Middle frontal gyrus (tissue), 1 donor: ENCODE results near the gene DDX47.
"Not testable (repeated sequence)": the region's sequence is repeated elsewhere in the genome, so short reads cannot be mapped to it uniquely, and the experiment has no call there.

Experiments
- DNase-seq: peaks from one replicate; pipeline ENCODE4 v3.0.0-alpha.2; 2015; ENCODE audit warnings: low spot score; ENCODE audit errors: extremely low spot score

The DDX47 gene

GRCh38 chr12:12871587-12872138 lies 58.5 kb downstream of the DDX47 start:
- DNase-seq = no peak

DNA sequence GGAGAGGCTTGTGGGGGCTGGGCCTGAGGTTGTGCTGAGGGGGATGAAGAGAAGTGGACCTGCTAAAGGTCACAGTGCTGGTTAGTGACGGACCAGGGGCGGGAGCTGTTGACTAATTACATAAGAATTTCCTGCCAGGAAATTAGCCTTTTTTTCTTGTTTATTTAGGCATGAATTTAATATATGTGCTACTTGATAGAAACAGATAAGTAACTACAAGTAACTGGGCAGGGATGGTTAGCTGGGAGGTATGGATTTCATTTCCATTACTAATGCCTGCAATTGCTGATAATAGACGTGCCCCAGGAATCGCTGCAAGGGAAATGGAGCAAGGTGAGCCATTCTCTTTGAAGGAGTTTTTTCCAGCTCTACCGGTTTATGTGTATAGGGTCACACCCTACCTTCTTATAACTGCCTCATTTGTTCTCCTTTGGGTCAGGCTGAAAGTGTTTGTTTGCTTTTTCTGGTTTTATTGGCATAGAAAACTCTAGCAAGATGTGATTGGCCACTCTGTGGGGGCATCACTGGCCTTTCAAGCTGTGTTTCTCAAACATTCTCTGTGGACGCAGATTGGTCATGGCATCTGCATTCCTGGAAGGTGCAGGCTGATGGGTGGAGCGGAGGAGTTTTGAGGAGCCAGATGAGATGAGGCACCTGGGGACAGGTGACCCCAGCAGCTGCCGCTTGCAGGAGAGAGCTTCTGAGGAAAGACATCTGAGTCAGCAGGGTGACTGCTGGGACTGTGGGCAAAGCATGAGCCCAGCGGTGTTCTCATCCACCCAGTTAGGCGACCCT lies 59.2 kb downstream of the DDX47 start:
- DNase-seq = no peak

GRCh38 chr12:12872934-12873275 lies 59.8 kb downstream of the DDX47 start:
- DNase-seq = no peak

GRCh38 chr12:12874029-12874428 lies 60.9 kb downstream of the DDX47 start:
- no peak for DNase-seq

DNA sequence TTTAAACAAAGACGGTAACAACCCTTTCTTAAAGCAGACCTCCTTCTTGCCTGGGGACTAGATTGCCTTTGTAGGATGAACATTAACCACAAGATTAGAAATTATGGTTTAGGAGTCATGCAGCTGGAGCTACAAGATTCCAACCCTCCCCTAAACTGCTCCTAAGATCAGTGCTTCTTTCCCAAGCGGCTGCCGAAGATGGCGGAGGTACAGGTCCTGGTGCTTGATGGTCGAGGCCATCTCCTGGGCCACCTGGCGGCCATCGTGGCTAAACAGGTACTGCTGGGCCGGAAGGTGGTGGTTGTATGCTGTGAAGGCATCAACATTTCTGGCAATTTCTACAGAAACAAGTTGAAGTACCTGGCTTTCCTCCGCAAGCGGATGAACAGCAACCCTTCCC lies 62.2 kb downstream of the DDX47 start:
- not testable (repeated sequence) for DNase-seq

DNA sequence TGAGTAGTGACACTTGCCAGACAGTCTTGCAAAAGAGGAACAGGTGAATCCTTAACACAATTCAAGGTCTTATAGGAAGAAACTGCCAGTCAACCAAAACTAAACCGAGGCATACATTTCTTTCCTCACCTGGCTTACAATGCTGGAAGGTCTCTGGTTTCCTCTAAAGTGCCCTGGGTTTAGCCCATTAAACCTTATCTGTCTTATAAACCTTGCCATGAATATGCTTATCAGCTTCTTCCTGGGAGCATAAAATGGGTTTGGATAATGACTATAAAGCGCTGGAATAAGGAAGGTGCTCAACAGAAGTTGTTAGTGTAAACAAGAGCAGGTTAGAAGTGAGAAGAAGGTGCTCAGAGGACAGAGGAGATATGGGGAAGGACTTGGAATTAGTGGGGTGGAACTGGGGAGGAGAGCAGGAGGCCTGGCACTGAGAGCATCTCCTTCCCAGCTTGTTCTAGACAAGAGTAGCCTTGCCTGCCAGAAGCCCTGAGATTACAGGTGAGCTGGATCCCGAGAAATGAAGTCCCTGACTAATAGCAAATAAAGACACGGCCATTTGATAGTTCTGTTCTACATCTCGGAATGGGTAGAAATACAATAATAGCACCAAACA lies 64.1 kb downstream of the DDX47 start:
- DNase-seq = no peak

GRCh38 chr12:12877781-12878455 lies 64.8 kb downstream of the DDX47 start:
- DNase-seq = no peak
